GM10266 (cell line): Measurements from ENCODE around the gene PLSCR5.

Experiments
- DNase-seq: peaks from one replicate; pipeline ENCODE4 v3.0.0; 2012; ENCODE audit errors: extremely low spot score
- TF ChIP-seq, protein P1 (sequence below): IDR thresholded peaks from 2 replicates; pipeline ENCODE4 v1.5.1; 2012; ENCODE audit warnings: mild to moderate bottlenecking, low read depth; ENCODE audit not compliant: control insufficient read depth, insufficient read depth; ENCODE audit errors: missing control alignments

The PLSCR5 gene

DNA sequence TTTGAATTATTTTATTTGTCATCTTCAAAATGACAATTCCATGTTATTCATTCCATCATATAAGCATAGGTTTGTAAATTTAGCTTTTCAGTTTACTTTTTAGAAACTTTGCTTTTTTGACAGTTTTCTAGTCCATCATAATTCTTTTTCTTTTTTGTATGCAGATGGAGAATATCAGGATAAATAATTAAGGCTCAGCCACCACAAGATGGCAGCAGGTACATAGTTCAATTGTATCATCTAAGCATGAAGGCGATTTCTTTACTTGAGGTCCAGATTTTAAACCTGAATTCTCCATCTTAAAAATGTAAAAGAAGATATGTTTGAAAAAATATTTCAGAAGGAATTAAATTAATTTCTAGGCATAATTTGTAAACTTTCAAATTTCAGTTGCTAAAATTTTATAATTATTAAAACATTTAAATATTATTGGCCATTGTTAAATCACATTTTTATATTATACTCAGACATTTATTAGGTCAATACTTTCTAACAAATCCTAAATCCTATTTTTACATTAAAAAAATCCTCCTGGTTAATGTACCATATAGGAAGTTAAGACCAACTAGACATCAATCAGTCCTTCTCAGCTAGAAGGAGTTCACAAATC, 15.1 kb downstream of the PLSCR5 start:
- TF ChIP-seq, protein P1, sequence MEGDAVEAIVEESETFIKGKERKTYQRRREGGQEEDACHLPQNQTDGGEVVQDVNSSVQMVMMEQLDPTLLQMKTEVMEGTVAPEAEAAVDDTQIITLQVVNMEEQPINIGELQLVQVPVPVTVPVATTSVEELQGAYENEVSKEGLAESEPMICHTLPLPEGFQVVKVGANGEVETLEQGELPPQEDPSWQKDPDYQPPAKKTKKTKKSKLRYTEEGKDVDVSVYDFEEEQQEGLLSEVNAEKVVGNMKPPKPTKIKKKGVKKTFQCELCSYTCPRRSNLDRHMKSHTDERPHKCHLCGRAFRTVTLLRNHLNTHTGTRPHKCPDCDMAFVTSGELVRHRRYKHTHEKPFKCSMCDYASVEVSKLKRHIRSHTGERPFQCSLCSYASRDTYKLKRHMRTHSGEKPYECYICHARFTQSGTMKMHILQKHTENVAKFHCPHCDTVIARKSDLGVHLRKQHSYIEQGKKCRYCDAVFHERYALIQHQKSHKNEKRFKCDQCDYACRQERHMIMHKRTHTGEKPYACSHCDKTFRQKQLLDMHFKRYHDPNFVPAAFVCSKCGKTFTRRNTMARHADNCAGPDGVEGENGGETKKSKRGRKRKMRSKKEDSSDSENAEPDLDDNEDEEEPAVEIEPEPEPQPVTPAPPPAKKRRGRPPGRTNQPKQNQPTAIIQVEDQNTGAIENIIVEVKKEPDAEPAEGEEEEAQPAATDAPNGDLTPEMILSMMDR: peak; percentile 64
- DNase-seq: peak; percentile 8

DNA sequence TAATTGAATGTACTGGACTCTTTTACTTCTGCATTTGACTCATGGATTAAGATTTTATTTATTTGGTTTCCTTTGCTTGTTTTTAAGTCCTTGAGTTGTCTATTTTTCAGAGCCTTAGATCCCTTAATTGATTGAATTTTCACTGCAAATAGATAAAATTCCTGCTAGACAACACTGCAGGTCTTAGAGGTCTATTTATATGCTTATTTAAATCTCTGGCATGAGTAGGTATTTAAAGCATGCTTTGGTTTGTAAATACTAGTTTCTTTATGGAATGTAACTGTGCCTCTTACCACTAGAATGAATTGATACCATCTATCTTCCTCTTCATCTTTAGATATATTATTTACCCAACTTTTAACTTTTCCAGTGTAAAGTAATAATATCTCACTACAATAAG, 20.0 kb downstream of the PLSCR5 start:
- DNase-seq: no peak
- TF ChIP-seq, protein P1: no peak

DNA sequence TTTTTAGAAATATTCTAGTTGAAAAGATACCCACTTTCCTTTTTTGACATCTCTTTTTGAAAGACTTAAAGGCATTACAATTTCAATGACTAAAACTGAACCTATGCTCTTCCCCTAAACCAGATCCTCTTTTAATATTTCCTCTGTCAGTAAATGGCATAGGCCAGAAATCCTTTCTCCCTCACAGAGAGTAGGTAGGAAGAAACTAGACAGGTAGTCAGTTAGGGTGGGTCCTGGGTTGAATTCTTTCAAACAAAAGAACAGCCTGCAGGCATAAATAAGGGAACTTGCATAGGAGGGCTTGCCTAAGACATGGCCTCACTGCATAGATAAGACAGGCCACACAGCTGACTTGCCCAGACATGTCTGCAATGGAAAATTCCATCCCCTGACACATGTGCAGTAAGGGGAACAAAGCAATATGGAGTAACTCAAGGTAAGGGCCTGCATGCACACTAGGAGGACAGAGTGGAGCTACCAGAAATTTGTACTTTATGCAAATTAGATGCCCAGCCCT, 23.1 kb downstream of the PLSCR5 start:
- TF ChIP-seq, protein P1: no peak
- DNase-seq: no peak

DNA sequence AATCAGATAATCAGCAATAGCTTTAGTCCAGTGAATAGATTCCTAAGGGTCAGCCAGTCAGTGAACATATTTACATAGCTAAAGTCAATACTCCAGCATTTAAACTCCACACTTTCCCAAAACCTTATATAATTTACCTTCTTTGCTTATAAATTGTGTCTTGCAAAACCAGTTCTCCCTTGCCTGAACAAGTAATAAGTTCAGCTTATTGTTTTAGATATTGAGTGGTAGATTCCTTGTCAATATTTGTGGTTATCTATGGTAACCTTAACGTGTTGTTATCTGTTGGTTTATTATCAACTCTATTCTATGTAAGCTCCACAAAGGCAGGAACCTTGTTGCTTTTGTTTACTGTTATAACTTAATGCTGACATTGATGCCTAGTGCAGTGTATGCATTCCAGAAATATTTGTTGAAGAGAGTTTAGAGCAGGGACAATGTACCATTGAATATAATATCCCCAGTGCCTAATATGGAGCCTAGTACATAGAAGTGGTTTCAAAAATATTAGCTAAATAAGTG, 24.0 kb downstream of the PLSCR5 start:
- no peak for DNase-seq
- TF ChIP-seq, protein P1: no peak

DNA sequence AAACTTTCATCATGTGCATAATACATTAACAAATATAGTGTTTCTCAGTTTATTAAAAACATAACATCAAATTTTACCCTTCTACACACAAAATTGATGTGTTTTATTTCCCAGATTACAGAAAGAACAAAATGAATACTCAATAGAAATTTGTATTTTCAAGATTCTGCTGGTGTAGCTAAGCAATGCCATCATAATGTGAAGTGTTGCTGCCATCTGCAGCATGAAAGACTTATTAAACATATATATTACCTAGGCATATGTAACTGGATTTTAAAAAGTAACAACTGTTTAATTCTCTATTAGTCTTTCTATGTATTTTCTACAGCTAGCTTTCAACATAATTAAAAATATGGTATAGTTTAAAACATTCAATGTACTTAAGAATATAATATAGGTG, 27.5 kb downstream of the PLSCR5 start:
- TF ChIP-seq, protein P1: peak; percentile 36
- no peak for DNase-seq

DNA sequence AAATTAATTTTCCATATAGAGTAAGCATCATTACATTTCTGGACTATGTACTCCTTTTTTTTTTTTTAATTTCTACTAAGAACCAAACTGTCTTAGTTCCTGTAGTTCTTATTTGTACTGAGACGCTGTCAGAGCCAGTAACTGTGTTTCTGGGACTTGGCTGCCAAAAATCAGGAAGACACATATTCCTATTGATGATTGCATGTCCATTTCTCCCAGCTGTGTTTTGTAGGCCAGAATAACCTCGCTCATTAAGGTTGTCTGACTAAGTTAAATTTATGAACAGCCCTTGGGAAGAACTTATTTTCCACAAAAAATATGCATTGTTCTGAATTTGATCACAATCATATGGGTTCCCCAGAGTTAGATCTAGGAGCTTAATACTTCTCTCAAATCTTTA, 29.5 kb downstream of the PLSCR5 start:
- TF ChIP-seq, protein P1: no peak

DNA sequence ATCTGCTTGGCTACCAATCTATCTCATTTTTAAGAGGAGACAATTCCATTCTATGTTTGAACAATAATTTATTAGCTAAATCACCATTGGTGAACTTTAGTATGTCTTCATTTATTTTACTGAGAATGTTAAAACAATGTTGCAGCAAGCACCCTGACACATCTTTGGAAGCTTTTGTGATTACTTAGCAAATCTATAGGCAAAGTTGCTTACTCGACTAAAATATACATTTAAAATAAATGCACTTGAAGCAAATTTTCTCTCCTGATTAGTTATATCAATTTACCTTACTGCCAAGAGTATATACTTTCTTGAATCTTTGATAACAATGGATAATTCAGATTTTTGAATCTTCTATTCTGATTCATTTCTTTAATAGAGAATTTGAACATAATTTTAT, 31.0 kb downstream of the PLSCR5 start:
- TF ChIP-seq, protein P1: no peak
- no peak for DNase-seq

More for the DNA sequence above, 29.5 kb downstream of the PLSCR5 start:
- DNase-seq: no peak
